Gastroesophageal sphincter (tissue), 4 donors: ENCODE data around the gene COPZ1. TPM values are rescaled to one million over a fixed set of nuclear protein-coding genes. Genes with fewer than 3 reads are reported as not detected.

Source experiments
- ATAC-seq: fragments of 150-250 bp; one replicate; pipeline ENCODE4 v1.9.1; 2016; ENCODE audit warnings: mild to moderate bottlenecking, moderate library complexity
- H3K27ac ChIP-seq, 4 donors: fragments of 200-600 bp; sonication (generic) in 3 of 4; 1 replicate in 3 of 4; 2 replicates in 1 of 4; pipeline ENCODE4 v1.5.1; 2016 to 2019
- H3K27me3 ChIP-seq: fragments of 200-600 bp; sonication (generic); one replicate; pipeline ENCODE4 v1.5.1; 2019
- H3K36me3 ChIP-seq, 2 donors: fragments of 200-600 bp; sonication (generic); one replicate each; pipeline ENCODE4 v1.5.1; 2019; ENCODE audit warnings: control low read depth in 1 of 2
- H3K4me1 ChIP-seq, 3 donors: fragments of 200-600 bp; sonication (generic); 1 replicate in 2 of 3; 2 replicates in 1 of 3; pipeline ENCODE4 v1.5.1; 2016 to 2019; ENCODE audit warnings: control low read depth in 2 of 3
- H3K4me3 ChIP-seq, 2 donors: fragments of 200-600 bp; sonication (generic); one replicate each; pipeline ENCODE4 v1.5.1; 2019; ENCODE audit warnings: mild to moderate bottlenecking in 1 of 2, moderate library complexity in 1 of 2
- H3K9me3 ChIP-seq, 3 donors: fragments of 200-600 bp; sonication (generic); one replicate each; pipeline ENCODE4 v1.5.1; 2017 to 2019; ENCODE audit warnings: control low read depth in 2 of 3
- EP300 ChIP-seq: sonication (generic); formaldehyde crosslinking; IDR thresholded peaks from one replicate; pipeline ENCODE4 v1.6.1; 2017; ENCODE audit warnings: antibody characterized with exemption, mild to moderate bottlenecking
- POLR2A ChIP-seq, 2 donors: fragments of 450-650 bp; IDR thresholded peaks; one replicate each; pipeline ENCODE4 v1.6.1; 2017; ENCODE audit warnings: antibody characterized with exemption in 2 of 2, mild to moderate bottlenecking in 2 of 2, moderate library complexity in 1 of 2
- POLR2AphosphoS5 ChIP-seq: sonication (generic); formaldehyde crosslinking; IDR thresholded peaks from one replicate; pipeline ENCODE4 v1.6.1; 2017; ENCODE audit warnings: antibody characterized with exemption
- WGBS, 2 donors: methylation state at CpG; one replicate each; pipeline ENCODE4 v1.1.5; 2018; ENCODE audit warnings: low coverage in 1 of 2; 5-methylcytosine and 5-hydroxymethylcytosine counted together
- total RNA-seq, 4 donors: library from RNA; depleted of rRNA; stranded (reverse); fragments of >200 nt; gene quantifications; one replicate each; pipeline ENCODE4 v1.1.0, GENCODE V29; 2016
- TF ChIP-seq, protein P1 (sequence below), 4 experiments: fragments of 200-600 bp in 2 of 4; fragments of 450-650 bp in 2 of 4; sonication (generic) in 1 of 4; IDR thresholded peaks; one replicate each; pipeline ENCODE4 v1.5.1; 2017 to 2019; ENCODE audit warnings: antibody characterized with exemption in 4 of 4, mild to moderate bottlenecking in 2 of 4, moderate library complexity in 2 of 4

Gene COPZ1
- total RNA-seq, 4 donors from 2014 or later: 47.0 to 138 (median 57.5) TPM

DNA sequence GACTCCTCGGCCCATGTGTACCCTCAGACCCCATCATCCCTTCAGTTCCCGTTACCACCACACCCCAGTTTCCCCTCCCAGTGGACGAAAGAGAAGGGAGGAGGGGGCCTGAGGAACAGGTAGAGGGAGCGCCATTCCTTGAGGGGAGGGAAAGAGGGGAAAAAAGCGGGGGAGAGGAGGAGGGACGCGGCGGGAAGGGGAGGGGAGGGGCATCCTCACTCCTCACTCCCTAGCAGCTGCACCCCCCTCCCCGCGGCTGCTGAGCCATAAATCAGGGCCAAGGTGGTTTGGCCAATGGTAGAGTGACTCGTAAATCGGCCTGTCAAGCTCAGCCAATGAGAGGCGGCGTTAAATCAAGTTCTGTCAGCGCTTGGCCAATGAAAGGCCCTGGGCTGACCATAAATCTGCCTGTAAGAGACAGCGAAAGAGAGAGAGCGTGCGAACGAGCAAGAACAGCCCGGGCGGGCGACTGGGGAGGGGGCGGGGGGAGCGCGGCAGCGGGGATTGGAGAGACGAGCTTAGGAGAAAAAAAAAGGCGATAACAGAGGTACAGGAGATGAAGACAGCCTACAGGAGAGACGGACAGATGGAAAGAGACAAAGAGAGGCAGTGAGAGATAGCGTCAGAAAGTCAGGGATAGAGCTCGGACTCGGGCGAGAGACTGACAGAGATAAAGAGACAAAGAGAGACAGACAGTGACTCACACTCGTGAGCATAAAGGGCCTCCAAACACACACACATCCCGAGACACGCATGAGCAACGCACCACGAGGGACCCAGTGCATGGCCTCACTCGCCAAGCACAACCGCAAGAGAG lies 34.2 kb downstream of the COPZ1 start:
- TF ChIP-seq, protein P1, sequence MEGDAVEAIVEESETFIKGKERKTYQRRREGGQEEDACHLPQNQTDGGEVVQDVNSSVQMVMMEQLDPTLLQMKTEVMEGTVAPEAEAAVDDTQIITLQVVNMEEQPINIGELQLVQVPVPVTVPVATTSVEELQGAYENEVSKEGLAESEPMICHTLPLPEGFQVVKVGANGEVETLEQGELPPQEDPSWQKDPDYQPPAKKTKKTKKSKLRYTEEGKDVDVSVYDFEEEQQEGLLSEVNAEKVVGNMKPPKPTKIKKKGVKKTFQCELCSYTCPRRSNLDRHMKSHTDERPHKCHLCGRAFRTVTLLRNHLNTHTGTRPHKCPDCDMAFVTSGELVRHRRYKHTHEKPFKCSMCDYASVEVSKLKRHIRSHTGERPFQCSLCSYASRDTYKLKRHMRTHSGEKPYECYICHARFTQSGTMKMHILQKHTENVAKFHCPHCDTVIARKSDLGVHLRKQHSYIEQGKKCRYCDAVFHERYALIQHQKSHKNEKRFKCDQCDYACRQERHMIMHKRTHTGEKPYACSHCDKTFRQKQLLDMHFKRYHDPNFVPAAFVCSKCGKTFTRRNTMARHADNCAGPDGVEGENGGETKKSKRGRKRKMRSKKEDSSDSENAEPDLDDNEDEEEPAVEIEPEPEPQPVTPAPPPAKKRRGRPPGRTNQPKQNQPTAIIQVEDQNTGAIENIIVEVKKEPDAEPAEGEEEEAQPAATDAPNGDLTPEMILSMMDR (IDR thresholded peaks at IDR 0.05): no peak
- TF ChIP-seq POLR2AphosphoS5: peak; percentile 87
- no peak for TF ChIP-seq EP300
- no peak for TF ChIP-seq POLR2A (IDR thresholded peaks at IDR 0.05)
- no peaks in the 10 kb centered on the region for H3K9me3 ChIP-seq
- H3K36me3 ChIP-seq: no peaks in the 10 kb centered on the region
- no peaks in the 10 kb centered on the region for H3K27me3 ChIP-seq
- WGBS, 2 donors: 0% methylated on average over 17 to 29 of the region's 40 CpGs
- H3K27ac ChIP-seq: peak overlapping the region; percentile 83 to 91 (median 88)
- H3K4me1 ChIP-seq: peaks cover 0 to 54% (median 3%) of the 10 kb centered on the region in 3 donors
- peak; percentile 98 for ATAC-seq
- H3K4me3 ChIP-seq: peak overlapping the region; percentile 62 to 82

DNA sequence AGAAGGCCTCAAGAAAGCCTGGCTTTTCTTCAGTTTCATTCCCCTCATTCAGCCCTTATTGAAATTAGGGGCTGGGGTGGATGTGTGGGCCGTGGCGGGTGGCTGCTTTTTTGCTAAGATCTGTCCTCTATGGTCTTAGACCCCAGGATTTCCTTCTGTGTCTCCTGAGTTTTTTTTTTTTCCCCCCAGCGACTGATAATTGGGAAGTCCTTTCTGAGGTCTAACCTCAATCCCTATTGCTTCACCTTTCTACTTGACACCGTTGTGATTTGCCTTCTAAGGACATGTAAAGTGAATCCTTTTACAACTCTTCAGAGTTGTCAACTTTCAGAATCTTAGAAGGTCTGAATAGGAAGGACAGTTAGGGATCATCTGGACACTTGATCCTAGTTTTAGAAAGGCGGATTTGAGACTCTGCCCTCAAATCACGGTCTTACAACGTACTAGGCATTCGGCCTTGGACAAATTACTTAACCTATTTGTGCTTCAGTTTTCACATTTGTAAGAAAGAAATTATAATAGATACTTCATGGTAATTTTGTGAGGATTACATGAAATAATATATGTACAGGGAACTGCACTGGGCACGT lies 34.9 kb downstream of the COPZ1 start:
- WGBS, 2 donors: 43 to 49% methylated on average over 8 to 9 of the region's 9 CpGs
- H3K9me3 ChIP-seq: no peaks in the 10 kb centered on the region

DNA sequence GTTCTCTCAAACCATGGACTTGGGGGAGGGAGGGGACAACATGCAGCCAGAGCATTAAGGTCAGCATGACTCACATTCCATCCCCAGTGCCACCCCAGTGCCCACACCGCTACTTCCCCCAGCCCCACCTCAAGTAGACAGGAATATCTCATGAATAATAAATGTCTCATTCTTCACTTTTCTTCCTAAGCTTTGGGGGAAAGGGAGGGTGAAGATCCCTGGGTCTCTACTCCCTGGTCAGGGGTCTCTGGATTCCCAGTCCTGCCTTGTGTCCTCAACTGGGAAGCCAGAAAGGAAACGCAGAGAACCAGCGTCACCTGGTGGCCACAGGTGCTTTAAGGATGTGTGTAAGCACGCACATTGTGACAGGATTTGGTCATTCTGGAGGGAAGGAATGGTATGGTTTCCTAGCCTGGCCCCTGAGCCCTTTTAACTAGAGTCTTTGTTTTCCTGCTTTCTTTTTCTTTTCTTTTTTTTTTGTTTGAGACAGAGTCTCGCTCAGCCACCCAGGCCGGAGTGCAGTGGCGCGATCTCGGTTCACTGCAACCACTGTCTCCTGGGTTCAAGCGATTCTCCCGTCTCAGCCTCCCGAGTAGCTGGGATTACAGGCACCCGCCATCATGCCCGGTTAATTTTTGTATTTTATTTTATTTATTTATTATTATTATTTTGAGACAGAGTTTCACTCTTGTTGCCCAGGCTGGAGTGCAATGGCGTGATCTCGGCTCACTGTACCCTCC lies 36.0 kb downstream of the COPZ1 start:
- peak overlapping the region in 3 of 4 donors; percentile 87 to 91 (median 89) for H3K27ac ChIP-seq
- H3K36me3 ChIP-seq: no peaks in the 10 kb centered on the region
- H3K4me1 ChIP-seq: peaks cover 0 to 47% (median 3%) of the 10 kb centered on the region in 3 donors
- no peak for ATAC-seq
- H3K27me3 ChIP-seq: no peaks in the 10 kb centered on the region
- no peaks in the 10 kb centered on the region for H3K9me3 ChIP-seq
- TF ChIP-seq, protein P1 (IDR thresholded peaks at IDR 0.05): peak; percentile 62 to 89 (median 86)
- peak; percentile 23 for TF ChIP-seq POLR2AphosphoS5
- TF ChIP-seq EP300: no peak
- whole genome bisulfite sequencing, 2 donors: 54 to 65% methylated on average over 15 to 16 of the region's 16 CpGs
- H3K4me3 ChIP-seq: no peak overlapping the region

More for the DNA sequence above, 34.9 kb downstream of the COPZ1 start:
- peak overlapping the region; percentile 83 to 91 (median 88) for H3K27ac ChIP-seq
- H3K4me1 ChIP-seq: peaks cover 0 to 54% (median 3%) of the 10 kb centered on the region in 3 donors
- TF ChIP-seq POLR2A (IDR thresholded peaks at IDR 0.05) (peak in 1 of 2 donors; percentile 2), POLR2AphosphoS5 (no peak)
- TF ChIP-seq, protein P1 (IDR thresholded peaks at IDR 0.05): no peak
- peak overlapping the region; percentile 62 to 82 for H3K4me3 ChIP-seq
- ATAC-seq: no peak
- no peaks in the 10 kb centered on the region for H3K36me3 ChIP-seq
- no peaks in the 10 kb centered on the region for H3K27me3 ChIP-seq

DNA sequence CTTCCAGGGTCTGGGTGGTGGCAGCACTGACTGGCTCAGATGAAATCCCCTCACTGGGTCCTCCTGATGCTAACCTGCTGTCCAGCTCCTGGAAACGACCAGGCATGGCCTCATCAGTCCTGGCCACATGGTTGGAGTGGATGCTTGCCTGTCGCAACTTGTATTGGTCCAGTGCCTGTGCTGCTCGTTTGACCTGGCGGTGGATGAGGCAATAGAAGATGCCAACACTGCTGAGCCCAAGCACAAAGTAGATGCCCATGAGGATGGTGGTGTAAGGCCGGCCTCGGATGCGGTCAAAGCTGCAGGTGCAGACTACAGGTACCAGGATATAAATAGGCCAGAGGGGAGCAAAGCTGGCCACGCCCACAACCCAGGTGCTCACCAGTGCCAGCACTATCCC lies 38.1 kb downstream of the COPZ1 start:
- no CpG with 5 or more reads among the region's 8 CpGs for WGBS, 2 donors
- TF ChIP-seq EP300 (no peak), POLR2A (IDR thresholded peaks at IDR 0.05) (no peak), POLR2AphosphoS5 (no peak)
- TF ChIP-seq, protein P1 (IDR thresholded peaks at IDR 0.05): no peak

More for the DNA sequence above, 38.1 kb downstream of the COPZ1 start:
- Histone ChIP-seq H3K9me3 (no peaks in the 10 kb centered on the region), H3K27me3 (no peaks in the 10 kb centered on the region), H3K4me3 (no peak overlapping the region), H3K4me1 (peaks cover 0 to 26% (median 4%) of the 10 kb centered on the region in 3 donors), H3K36me3 (no peaks in the 10 kb centered on the region), H3K27ac (no peak overlapping the region)
- ATAC-seq: no peak
